ENCODE data around the gene PDCD1LG2. TPM values are rescaled to one million over a fixed set of nuclear protein-coding genes. Genes with fewer than 3 reads are reported as not detected.
"Not testable (repeated sequence)": the region's sequence is repeated elsewhere in the genome, so short reads cannot be mapped to it uniquely, and the experiment has no call there.

PDCD1LG2 gene
- total RNA-seq, 4 donors from 2014 or later: 0.44 to 3.1 (median 1.9) TPM

- no peaks in the 10 kb centered on the region for H3K27me3 ChIP-seq
- TF ChIP-seq POLR2A (IDR thresholded peaks at IDR 0.05) (no peak), EP300 (IDR thresholded peaks at IDR 0.05) (no peak)
- TF ChIP-seq, protein P1, sequence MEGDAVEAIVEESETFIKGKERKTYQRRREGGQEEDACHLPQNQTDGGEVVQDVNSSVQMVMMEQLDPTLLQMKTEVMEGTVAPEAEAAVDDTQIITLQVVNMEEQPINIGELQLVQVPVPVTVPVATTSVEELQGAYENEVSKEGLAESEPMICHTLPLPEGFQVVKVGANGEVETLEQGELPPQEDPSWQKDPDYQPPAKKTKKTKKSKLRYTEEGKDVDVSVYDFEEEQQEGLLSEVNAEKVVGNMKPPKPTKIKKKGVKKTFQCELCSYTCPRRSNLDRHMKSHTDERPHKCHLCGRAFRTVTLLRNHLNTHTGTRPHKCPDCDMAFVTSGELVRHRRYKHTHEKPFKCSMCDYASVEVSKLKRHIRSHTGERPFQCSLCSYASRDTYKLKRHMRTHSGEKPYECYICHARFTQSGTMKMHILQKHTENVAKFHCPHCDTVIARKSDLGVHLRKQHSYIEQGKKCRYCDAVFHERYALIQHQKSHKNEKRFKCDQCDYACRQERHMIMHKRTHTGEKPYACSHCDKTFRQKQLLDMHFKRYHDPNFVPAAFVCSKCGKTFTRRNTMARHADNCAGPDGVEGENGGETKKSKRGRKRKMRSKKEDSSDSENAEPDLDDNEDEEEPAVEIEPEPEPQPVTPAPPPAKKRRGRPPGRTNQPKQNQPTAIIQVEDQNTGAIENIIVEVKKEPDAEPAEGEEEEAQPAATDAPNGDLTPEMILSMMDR (IDR thresholded peaks at IDR 0.05): no peak
- no peak overlapping the region for H3K27ac ChIP-seq
- 59 to 66% methylated on average over 1 of the region's 1 CpG for WGBS, 2 donors
- H3K36me3 ChIP-seq: peaks cover 0 to 16% (median 0%) of the 10 kb centered on the region in 3 donors
- no peaks in the 10 kb centered on the region for H3K4me1 ChIP-seq
- no peak for DNase-seq (ENCODE audit: low spot score in 2 of 2)
- no peak overlapping the region for H3K4me3 ChIP-seq
- H3K9me3 ChIP-seq: no peaks in the 10 kb centered on the region
Measured at GRCh38 chr9:5470122-5470521, 40.2 kb upstream of the PDCD1LG2 start.

- no peak overlapping the region for H3K27ac ChIP-seq
- WGBS, 2 donors: 89 to 90% methylated on average over 3 of the region's 3 CpGs
Measured at GRCh38 chr9:5470816-5471215, 39.5 kb upstream of the PDCD1LG2 start.

GRCh38 chr9:5475611-5476010 lies 34.7 kb upstream of the PDCD1LG2 start:
- not testable (repeated sequence) for DNase-seq (ENCODE audit: low spot score in 2 of 2); H3K4me1 ChIP-seq; H3K36me3 ChIP-seq; H3K27ac ChIP-seq; H3K27me3 ChIP-seq; H3K9me3 ChIP-seq; H3K4me3 ChIP-seq
- 84 to 92% methylated on average over 2 of the region's 2 CpGs for WGBS, 2 donors

More at GRCh38 chr9:5470816-5471215, 39.5 kb upstream of the PDCD1LG2 start:
- DNase-seq (ENCODE audit: low spot score in 2 of 2): no peak
- no peaks in the 10 kb centered on the region for H3K9me3 ChIP-seq
- H3K36me3 ChIP-seq: peaks cover 0 to 11% (median 0%) of the 10 kb centered on the region in 3 donors
- H3K4me1 ChIP-seq: no peaks in the 10 kb centered on the region
- no peak overlapping the region for H3K4me3 ChIP-seq
- H3K27me3 ChIP-seq: no peaks in the 10 kb centered on the region
- TF ChIP-seq POLR2A (IDR thresholded peaks at IDR 0.05) (no peak), EP300 (IDR thresholded peaks at IDR 0.05) (no peak)
- TF ChIP-seq, protein P1 (IDR thresholded peaks at IDR 0.05): no peak

- H3K9me3 ChIP-seq: peaks cover 0 to 7% (median 0%) of the 10 kb centered on the region in 4 donors
- H3K4me3 ChIP-seq: no peak overlapping the region
- no peak overlapping the region for H3K27ac ChIP-seq
- H3K36me3 ChIP-seq: no peaks in the 10 kb centered on the region
- no peak for DNase-seq (ENCODE audit: low spot score in 2 of 2)
- TF ChIP-seq POLR2A (IDR thresholded peaks at IDR 0.05) (no peak), EP300 (IDR thresholded peaks at IDR 0.05) (no peak)
- TF ChIP-seq, protein P1 (IDR thresholded peaks at IDR 0.05): no peak
- no peaks in the 10 kb centered on the region for H3K4me1 ChIP-seq
- no peaks in the 10 kb centered on the region for H3K27me3 ChIP-seq
- 81 to 94% methylated on average over 2 of the region's 2 CpGs for WGBS, 2 donors
Measured at GRCh38 chr9:5478206-5478605, 32.1 kb upstream of the PDCD1LG2 start.

DNA sequence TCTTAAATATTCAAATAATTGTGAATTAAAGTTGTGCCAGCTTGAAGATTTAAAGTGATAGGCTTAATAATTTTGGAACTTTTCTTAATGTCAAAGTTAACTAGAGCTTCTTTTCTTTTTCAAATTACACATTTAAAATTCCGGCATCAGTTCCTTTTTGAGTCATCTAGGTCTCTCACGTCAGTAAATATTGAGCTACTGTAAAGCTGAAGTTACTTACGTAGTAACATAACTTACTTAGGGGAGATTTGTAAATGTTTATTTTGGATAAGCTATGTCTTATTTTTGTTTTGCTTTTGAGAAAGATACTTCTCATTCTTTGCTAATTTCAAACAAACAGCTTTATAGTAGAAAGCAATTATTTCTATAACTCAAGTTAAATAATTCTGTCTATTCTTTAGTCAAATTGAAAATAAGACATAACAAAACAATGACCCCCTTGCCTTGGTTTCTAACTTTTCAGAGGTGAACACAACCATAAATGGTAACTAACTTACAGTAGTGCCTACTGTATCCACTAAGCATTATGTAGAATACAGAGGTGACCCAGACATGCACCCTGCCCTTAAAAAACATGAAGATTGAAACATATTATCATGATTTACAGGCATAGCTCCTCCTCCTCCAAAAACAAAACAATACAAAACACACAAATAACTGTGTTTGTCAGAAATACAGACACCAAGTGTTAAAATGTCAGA lies 30.2 kb upstream of the PDCD1LG2 start:
- Histone ChIP-seq H3K27ac (no peak overlapping the region), H3K36me3 (no peaks in the 10 kb centered on the region), H3K9me3 (peaks cover 0 to 7% (median 0%) of the 10 kb centered on the region in 4 donors), H3K27me3 (no peaks in the 10 kb centered on the region), H3K4me1 (no peaks in the 10 kb centered on the region), H3K4me3 (no peak overlapping the region)
- TF ChIP-seq, protein P1 (IDR thresholded peaks at IDR 0.05): no peak
- TF ChIP-seq EP300 (IDR thresholded peaks at IDR 0.05): no peak
- no peak for TF ChIP-seq POLR2A (IDR thresholded peaks at IDR 0.05)
- 62 to 67% methylated on average over 3 of the region's 3 CpGs for WGBS, 2 donors
- no peak for DNase-seq (ENCODE audit: low spot score in 2 of 2)
